Mucosa of descending colon (tissue), 3 donors: ENCODE measurements around the gene CRYL1. TPM values are rescaled to one million over a fixed set of nuclear protein-coding genes. Genes with fewer than 3 reads are reported as not detected.

Experiments
- ATAC-seq: fragments of 200-7000 bp; cut with Tn5 transposase; one replicate; pipeline ENCODE4 v1.9.1; 2020; ENCODE audit warnings: mild to moderate bottlenecking, moderate library complexity
- DNase-seq, 3 donors: peaks; one replicate each; pipeline ENCODE4 v3.0.0-alpha.2; 2020
- H3K36me3 ChIP-seq: fragments of 200-600 bp; one replicate; pipeline ENCODE4 v1.8.0; 2021; ENCODE audit warnings: low read depth, mild to moderate bottlenecking
- H3K4me1 ChIP-seq: fragments of 200-600 bp; one replicate; pipeline ENCODE4 v1.8.0; 2021; ENCODE audit warnings: low read depth, mild to moderate bottlenecking
- H3K4me3 ChIP-seq: fragments of 200-600 bp; one replicate; pipeline ENCODE4 v1.8.0; 2021; ENCODE audit warnings: mild to moderate bottlenecking
- H3K9me3 ChIP-seq: fragments of 200-600 bp; one replicate; pipeline ENCODE4 v1.8.0; 2021; ENCODE audit warnings: mild to moderate bottlenecking
- intact Hi-C, 2 donors: fragments of 100-400 bp; cut with DNase I in 1 of 2; cut with micrococcal nuclease in 1 of 2; formaldehyde crosslinking; loops; one replicate each; pipeline versions ENCODE4 v1.11.0 to v1.11.1; 2022; cut with DNase I, micrococcal nuclease
- total RNA-seq, 3 donors: library from RNA; stranded (reverse); fragmentation: NEBNext Ultra II Directional in 2 of 3; extraction: Animal tissue kit (Norgen Biotek cat#: 25700) in 2 of 3; gene quantifications; one replicate each; pipeline versions ENCODE4 v1.2.1 to v1.2.4, GENCODE V29; 2021 to 2023
- TF ChIP-seq, protein P1 (sequence below): fragments of 200-600 bp; IDR thresholded peaks from one replicate; pipeline ENCODE4 v1.8.0; 2022; ENCODE audit warnings: antibody characterized with exemption, mild to moderate bottlenecking
- donor health status: DM: no; HTN: no; CAD: no; lungs with moderate emphysema.
- donor health status: DM: no; HTN: no; CAD: no.
- donor health status: DM: no; HTN: yes; CAD: no.

Gene CRYL1
- total RNA-seq, 3 donors from 2014 or later, result 49.2 to 141 (median 106) TPM

DNA sequence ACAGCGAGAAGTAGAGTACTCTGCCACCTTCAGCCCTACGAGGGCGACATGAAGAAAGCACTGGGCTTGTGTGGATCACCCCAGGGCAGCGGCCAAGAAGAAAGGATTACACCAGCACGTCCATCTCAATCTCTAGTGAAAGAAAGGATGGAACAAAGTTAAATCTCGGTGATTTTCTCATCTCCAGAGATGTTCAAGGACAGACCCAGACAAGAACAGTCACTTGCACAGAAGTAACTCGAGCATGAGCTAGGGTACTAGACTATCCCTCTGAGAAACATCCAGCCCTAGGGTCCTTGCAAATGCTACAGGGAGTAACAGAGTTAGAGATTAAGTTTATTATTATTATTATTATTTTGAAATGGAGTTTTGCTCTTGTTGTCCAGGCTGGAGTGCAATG, 106.7 kb downstream of the CRYL1 start:
- ATAC-seq (no peak), DNase-seq (no peak)
- intact Hi-C loops, result no loop called here
- Histone ChIP-seq H3K36me3 (no peaks in the 10 kb centered on the region), H3K4me3 (no peak overlapping the region), H3K9me3 (no peaks in the 10 kb centered on the region), H3K4me1 (peaks cover 4% of the 10 kb centered on the region)
- TF ChIP-seq, protein P1, sequence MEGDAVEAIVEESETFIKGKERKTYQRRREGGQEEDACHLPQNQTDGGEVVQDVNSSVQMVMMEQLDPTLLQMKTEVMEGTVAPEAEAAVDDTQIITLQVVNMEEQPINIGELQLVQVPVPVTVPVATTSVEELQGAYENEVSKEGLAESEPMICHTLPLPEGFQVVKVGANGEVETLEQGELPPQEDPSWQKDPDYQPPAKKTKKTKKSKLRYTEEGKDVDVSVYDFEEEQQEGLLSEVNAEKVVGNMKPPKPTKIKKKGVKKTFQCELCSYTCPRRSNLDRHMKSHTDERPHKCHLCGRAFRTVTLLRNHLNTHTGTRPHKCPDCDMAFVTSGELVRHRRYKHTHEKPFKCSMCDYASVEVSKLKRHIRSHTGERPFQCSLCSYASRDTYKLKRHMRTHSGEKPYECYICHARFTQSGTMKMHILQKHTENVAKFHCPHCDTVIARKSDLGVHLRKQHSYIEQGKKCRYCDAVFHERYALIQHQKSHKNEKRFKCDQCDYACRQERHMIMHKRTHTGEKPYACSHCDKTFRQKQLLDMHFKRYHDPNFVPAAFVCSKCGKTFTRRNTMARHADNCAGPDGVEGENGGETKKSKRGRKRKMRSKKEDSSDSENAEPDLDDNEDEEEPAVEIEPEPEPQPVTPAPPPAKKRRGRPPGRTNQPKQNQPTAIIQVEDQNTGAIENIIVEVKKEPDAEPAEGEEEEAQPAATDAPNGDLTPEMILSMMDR, result no peak

DNA sequence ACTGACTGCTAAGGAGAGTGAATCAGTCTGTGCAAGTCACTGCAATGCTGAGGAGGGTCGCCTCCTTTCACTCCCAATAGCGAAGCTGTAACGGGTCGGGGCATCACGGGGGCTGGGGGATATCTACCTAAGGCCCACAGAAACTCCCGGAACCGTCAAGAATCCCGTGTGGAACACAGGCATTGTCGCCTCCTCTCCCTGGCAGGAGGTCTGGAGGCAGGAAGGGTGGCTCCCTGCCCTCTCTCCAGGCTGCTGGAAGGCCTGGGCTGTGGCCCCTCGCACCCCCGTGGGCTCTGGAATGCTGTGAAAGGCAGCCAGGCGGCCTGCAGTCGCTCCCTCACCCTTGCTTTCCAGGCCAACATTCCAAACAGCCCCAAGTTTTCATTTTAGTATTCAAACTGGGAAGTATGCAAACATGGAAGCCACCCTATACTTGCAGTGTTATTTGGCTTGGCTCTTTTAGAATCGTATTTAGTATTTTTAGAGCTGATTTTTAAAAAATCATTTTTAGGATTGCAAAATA, 109.4 kb downstream of the CRYL1 start:
- Histone ChIP-seq H3K4me1 (peaks cover 4% of the 10 kb centered on the region), H3K4me3 (no peak overlapping the region), H3K36me3 (no peaks in the 10 kb centered on the region), H3K9me3 (no peaks in the 10 kb centered on the region)
- intact Hi-C loops, result no loop called here
- ATAC-seq (no peak), DNase-seq (peak in 1 of 3 donors; percentile 33)
- TF ChIP-seq, protein P1, result no peak

DNA sequence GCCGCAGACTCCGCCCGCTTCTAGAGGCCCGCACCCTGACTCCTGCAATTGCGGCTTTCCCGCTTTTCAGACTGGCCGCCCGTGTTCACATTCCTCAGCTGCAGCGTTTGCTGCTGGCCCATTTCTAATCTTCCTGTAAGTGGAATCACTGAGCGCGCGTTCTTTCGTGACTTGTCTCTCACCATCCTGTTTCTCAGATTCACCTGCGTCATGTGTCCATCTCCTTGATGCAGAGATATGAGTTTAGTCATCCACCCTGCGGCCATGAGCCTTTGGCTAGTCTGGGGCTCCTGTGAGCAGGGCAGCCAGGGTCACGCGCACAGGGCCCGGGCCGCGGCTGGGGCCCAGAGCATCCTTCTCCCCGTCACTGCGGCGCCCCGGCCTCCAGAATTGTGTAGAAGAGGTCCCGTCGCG, 110.0 kb downstream of the CRYL1 start:
- intact Hi-C loops, result no loop called here

DNA sequence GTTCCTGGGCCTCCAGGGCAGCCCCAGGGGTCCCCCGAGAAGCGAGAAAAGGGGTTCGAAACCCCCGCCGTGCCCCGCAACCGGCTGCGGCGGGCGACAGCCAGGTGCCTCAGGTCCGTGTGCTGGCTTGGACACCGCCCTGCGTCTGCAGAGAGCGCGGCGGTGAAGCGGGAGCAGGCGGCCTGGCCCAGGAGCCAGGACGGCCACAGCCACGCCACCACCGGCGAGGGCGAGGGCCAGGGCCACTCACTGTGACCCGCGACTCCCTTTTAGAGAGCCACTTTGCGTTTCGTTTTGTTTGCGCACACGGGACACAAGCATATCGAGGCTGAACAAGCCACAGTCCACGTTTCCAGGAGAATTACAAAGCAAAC, 110.4 kb downstream of the CRYL1 start:
- intact Hi-C loops, result no loop called here
- H3K36me3 ChIP-seq, result no peaks in the 10 kb centered on the region
- no peak overlapping the region for H3K4me3 ChIP-seq
- ATAC-seq (peak; percentile 39), DNase-seq (no peak)
- H3K4me1 ChIP-seq, result peaks cover 4% of the 10 kb centered on the region
- H3K9me3 ChIP-seq, result no peaks in the 10 kb centered on the region
- TF ChIP-seq, protein P1, result no peak

More for the DNA sequence above, 110.0 kb downstream of the CRYL1 start:
- Histone ChIP-seq H3K4me3 (no peak overlapping the region), H3K9me3 (no peaks in the 10 kb centered on the region), H3K36me3 (no peaks in the 10 kb centered on the region), H3K4me1 (peaks cover 4% of the 10 kb centered on the region)
- ATAC-seq (no peak), DNase-seq (no peak)
- TF ChIP-seq, protein P1, result no peak

DNA sequence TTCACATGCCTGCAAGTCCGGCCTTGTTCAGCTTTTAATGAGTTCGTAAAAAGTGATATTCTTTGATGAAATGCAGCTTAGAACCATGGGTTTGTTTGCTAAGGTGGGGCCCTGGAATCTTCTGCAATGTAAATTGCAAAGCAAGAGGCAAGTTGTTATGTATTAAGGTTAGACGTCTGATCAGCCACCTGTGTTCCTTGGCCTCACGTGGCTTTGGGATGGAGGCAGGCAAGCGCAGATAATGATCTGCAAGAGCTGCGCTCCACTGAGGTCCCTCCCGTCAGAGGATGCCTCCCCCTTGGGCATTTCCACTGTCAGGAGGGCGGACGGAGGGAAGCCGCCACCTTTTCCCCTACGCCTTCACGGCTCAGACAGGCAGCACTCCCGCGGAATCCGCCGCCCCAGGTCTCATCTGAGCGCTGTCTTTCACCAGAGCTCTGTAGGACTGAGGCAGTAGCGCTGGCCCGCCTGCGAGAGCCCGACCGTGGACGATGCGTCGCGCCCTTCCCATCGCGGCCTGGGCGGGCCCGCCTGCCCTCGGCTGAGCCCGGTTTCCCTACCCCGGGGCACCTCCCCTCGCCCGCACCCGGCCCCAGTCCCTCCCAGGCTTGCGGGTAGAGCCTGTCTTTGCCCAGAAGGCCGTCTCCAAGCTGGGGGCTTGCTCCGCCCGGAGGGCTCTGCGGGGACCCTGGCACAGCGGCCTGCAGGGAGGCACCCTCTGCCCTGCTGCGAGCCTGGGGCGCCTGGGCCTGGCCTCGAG, 110.9 kb downstream of the CRYL1 start:
- Histone ChIP-seq H3K4me1 (peaks cover 4% of the 10 kb centered on the region), H3K4me3 (no peak overlapping the region), H3K9me3 (no peaks in the 10 kb centered on the region), H3K36me3 (no peaks in the 10 kb centered on the region)
- DNase-seq (peak in 2 of 3 donors; percentile 17 to 58), ATAC-seq (peak; percentile 76)
- intact Hi-C loops, result no loop called here
- TF ChIP-seq, protein P1, result no peak
